Neural crest cell (in vitro differentiated cells): ENCODE results near the gene UMODL1. TPM values are rescaled to one million over a fixed set of nuclear protein-coding genes. Genes with fewer than 3 reads are reported as not detected.

ENCODE experiments used
- DNase-seq: peaks from one replicate; pipeline ENCODE4 v3.0.0; 2021; ENCODE audit warnings: low read depth, mixed read lengths, low spot score
- H3K27ac Mint-ChIP-seq: one replicate; pipeline ENCODE4 v1.8.0; 2021; ENCODE audit warnings: mild to moderate bottlenecking, mixed read lengths; ENCODE audit not compliant: unreplicated experiment
- H3K27me3 Mint-ChIP-seq: 2 replicates; pipeline ENCODE4 v1.8.0; 2021; ENCODE audit warnings: low read depth, mild to moderate bottlenecking, mixed read lengths
- H3K36me3 Mint-ChIP-seq: 2 replicates; pipeline ENCODE4 v1.8.0; 2021; ENCODE audit warnings: low read depth, mild to moderate bottlenecking, mixed read lengths
- H3K4me1 Mint-ChIP-seq: 2 replicates; pipeline ENCODE4 v1.8.0; 2021; ENCODE audit warnings: mixed read lengths
- H3K4me3 Mint-ChIP-seq: one replicate; pipeline ENCODE4 v1.8.0; 2021; ENCODE audit warnings: mild to moderate bottlenecking, mixed read lengths
- H3K9me3 Mint-ChIP-seq: 2 replicates; pipeline ENCODE4 v1.8.0; 2021; ENCODE audit warnings: mixed read lengths
- CTCF ChIP-seq: fragments of 200-600 bp; sonication (generic); conservative IDR thresholded peaks from 2 replicates; pipeline ENCODE4 v1.5.0; 2021; ENCODE audit warnings: antibody characterized with exemption, mild to moderate bottlenecking
- total RNA-seq: library from RNA; stranded (reverse); gene quantifications from 2 replicates; pipeline ENCODE4 v1.2.1, GENCODE V29; 2021

Gene UMODL1
- total RNA-seq, 1 donor from 2014 or later, result not detected

GRCh38 chr21:42083361-42083690, 12.2 kb downstream of the UMODL1 start:
- no peak for DNase-seq
- Mint-ChIP-seq H3K36me3 (no peaks in the 10 kb centered on the region), H3K9me3 (no peaks in the 10 kb centered on the region), H3K27ac (no peak overlapping the region), H3K4me3 (no peak overlapping the region), H3K27me3 (no peaks in the 10 kb centered on the region), H3K4me1 (peaks cover 13% of the 10 kb centered on the region)
- TF ChIP-seq CTCF, result no peak

- peaks cover 13% of the 10 kb centered on the region for H3K4me1 Mint-ChIP-seq
- no peak overlapping the region for H3K4me3 Mint-ChIP-seq
- H3K9me3 Mint-ChIP-seq, result no peaks in the 10 kb centered on the region
- H3K36me3 Mint-ChIP-seq, result no peaks in the 10 kb centered on the region
- H3K27ac Mint-ChIP-seq, result no peak overlapping the region
- no peaks in the 10 kb centered on the region for H3K27me3 Mint-ChIP-seq
- no peak for TF ChIP-seq CTCF
- no peak for DNase-seq
These were observed 13.0 kb downstream of the UMODL1 start for GRCh38 chr21:42084079-42084478.

GRCh38 chr21:42085246-42086077, 14.3 kb downstream of the UMODL1 start:
- Mint-ChIP-seq H3K27me3 (no peaks in the 10 kb centered on the region), H3K4me1 (peaks cover 13% of the 10 kb centered on the region), H3K9me3 (no peaks in the 10 kb centered on the region), H3K36me3 (no peaks in the 10 kb centered on the region), H3K27ac (no peak overlapping the region), H3K4me3 (no peak overlapping the region)
- no peak for DNase-seq
- no peak for TF ChIP-seq CTCF

GRCh38 chr21:42086969-42087368, 15.9 kb downstream of the UMODL1 start:
- Mint-ChIP-seq H3K4me1 (peaks cover 5% of the 10 kb centered on the region), H3K27ac (no peak overlapping the region), H3K4me3 (no peak overlapping the region), H3K27me3 (peaks cover 10% of the 10 kb centered on the region), H3K9me3 (no peaks in the 10 kb centered on the region), H3K36me3 (no peaks in the 10 kb centered on the region)
- no peak for TF ChIP-seq CTCF
- no peak for DNase-seq

GRCh38 chr21:42088148-42088547, 17.0 kb downstream of the UMODL1 start:
- H3K27me3 Mint-ChIP-seq, result peaks cover 11% of the 10 kb centered on the region
- H3K4me1 Mint-ChIP-seq, result peaks cover 5% of the 10 kb centered on the region
- no peaks in the 10 kb centered on the region for H3K36me3 Mint-ChIP-seq
- no peaks in the 10 kb centered on the region for H3K9me3 Mint-ChIP-seq
- no peak for DNase-seq
- no peak overlapping the region for H3K4me3 Mint-ChIP-seq
- TF ChIP-seq CTCF, result no peak
- no peak overlapping the region for H3K27ac Mint-ChIP-seq
